ENCODE results near the gene CACNA2D4.

GRCh38 chr12:1865284-1865866, 53.1 kb downstream of the CACNA2D4 start:
- TF ChIP-seq POLR2A (IDR thresholded peaks at IDR 0.05; ENCODE audit: insufficient read depth in 1 of 2, low read depth in 2 of 2, low read length in 2 of 2) (no peak), REST (IDR thresholded peaks at IDR 0.05; ENCODE audit: borderline replicate concordance in 1 of 2, low read depth in 1 of 2, low read length in 2 of 2) (no peak), HOXA5 (CRISPR knock-in tag; IDR thresholded peaks at IDR 0.05) (no peak), MYPOP (CRISPR knock-in tag; IDR thresholded peaks at IDR 0.05) (no peak), NPAS2 (CRISPR knock-in tag; IDR thresholded peaks at IDR 0.05; ENCODE audit: borderline replicate concordance) (no peak), MXI1 (IDR thresholded peaks at IDR 0.05; ENCODE audit: borderline replicate concordance, low read depth, low read length) (no peak), USF2 (IDR thresholded peaks at IDR 0.05; ENCODE audit: low read depth, low read length) (no peak), USF2 (CRISPR knock-in tag; IDR thresholded peaks at IDR 0.05; ENCODE audit: borderline replicate concordance) (no peak), YY1 (IDR thresholded peaks at IDR 0.05; ENCODE audit: insufficient read depth, insufficient replicate concordance, low read depth, low read length) (no peak), ZBTB38 (CRISPR knock-in tag; IDR thresholded peaks at IDR 0.05) (no peak), EHMT2 (IDR thresholded peaks at IDR 0.05; ENCODE audit: borderline replicate concordance, low read depth, low read length) (no peak)
